ENCODE measurements around the gene TSSK2. TPM values are rescaled to one million over a fixed set of nuclear protein-coding genes. Genes with fewer than 3 reads are reported as not detected.

TSSK2 gene
- total and polyA plus RNA-seq, 4 donors = 0.08 to 0.25 (median 0.08) TPM; not detected in 1

GRCh38 chr22:19178657-19179496 lies 47.8 kb downstream of the TSSK2 start, which contains the start of gene SLC25A1:
TSS of gene SLC25A1 (minus strand) at chr22:19178736. CDS start at chr22:19178673, 63 bp downstream.
- H3K36me3 ChIP-seq (ENCODE audit: control insufficient read depth in 4 of 4, insufficient read depth in 4 of 4, low read length in 4 of 4) = peaks cover 0 to 3% (median 0%) of the 10 kb centered on the region in 4 donors
- DNase-seq (peak; percentile 91 to 94 (median 92)), ATAC-seq (ENCODE audit: insufficient read depth, low FRiP score) (peak; percentile 93)
- H3K4me1 ChIP-seq (ENCODE audit: control insufficient read depth in 5 of 5, insufficient read depth in 5 of 5, low read length in 5 of 5) = peaks cover 0 to 25% (median under 1%) of the 10 kb centered on the region in 5 donors
- peak within 1 kb of the TSS; percentile 3 to 5 for H3K9ac ChIP-seq (ENCODE audit: insufficient read depth in 1 of 2, low read length in 2 of 2)
- peak within 1 kb of the TSS; percentile 82 to 89 for H3K27ac ChIP-seq (ENCODE audit: low read depth in 1 of 2, low read length in 1 of 2)
- H3K27me3 ChIP-seq (ENCODE audit: control insufficient read depth in 3 of 3, insufficient read depth in 3 of 3, low read length in 2 of 3) = no peaks in the 10 kb centered on the region
- H3K4me3 ChIP-seq = peak within 1 kb of the TSS; percentile 63
- 1% methylated on average over 49 to 86 of the region's 86 CpGs for WGBS, 2 donors
- TF ChIP-seq, protein P1, sequence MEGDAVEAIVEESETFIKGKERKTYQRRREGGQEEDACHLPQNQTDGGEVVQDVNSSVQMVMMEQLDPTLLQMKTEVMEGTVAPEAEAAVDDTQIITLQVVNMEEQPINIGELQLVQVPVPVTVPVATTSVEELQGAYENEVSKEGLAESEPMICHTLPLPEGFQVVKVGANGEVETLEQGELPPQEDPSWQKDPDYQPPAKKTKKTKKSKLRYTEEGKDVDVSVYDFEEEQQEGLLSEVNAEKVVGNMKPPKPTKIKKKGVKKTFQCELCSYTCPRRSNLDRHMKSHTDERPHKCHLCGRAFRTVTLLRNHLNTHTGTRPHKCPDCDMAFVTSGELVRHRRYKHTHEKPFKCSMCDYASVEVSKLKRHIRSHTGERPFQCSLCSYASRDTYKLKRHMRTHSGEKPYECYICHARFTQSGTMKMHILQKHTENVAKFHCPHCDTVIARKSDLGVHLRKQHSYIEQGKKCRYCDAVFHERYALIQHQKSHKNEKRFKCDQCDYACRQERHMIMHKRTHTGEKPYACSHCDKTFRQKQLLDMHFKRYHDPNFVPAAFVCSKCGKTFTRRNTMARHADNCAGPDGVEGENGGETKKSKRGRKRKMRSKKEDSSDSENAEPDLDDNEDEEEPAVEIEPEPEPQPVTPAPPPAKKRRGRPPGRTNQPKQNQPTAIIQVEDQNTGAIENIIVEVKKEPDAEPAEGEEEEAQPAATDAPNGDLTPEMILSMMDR (IDR thresholded peaks at IDR 0.05; ENCODE audit: control extremely low read depth, extremely low read depth) = no peak
- no peaks in the 10 kb centered on the region for H3K9me3 ChIP-seq (ENCODE audit: control insufficient read depth in 4 of 4, insufficient read depth in 3 of 4, low read length in 3 of 4)

GRCh38 chr22:19179497-19180048 lies 48.5 kb downstream of the TSSK2 start:
- no peaks in the 10 kb centered on the region for H3K27me3 ChIP-seq (ENCODE audit: control insufficient read depth in 3 of 3, insufficient read depth in 3 of 3, low read length in 2 of 3)
- no peaks in the 10 kb centered on the region for H3K9me3 ChIP-seq (ENCODE audit: control insufficient read depth in 4 of 4, insufficient read depth in 3 of 4, low read length in 3 of 4)
- no peak overlapping the region for H3K4me3 ChIP-seq
- peaks cover 0 to 3% (median 0%) of the 10 kb centered on the region in 4 donors for H3K36me3 ChIP-seq (ENCODE audit: control insufficient read depth in 4 of 4, insufficient read depth in 4 of 4, low read length in 4 of 4)
- H3K4me1 ChIP-seq (ENCODE audit: control insufficient read depth in 5 of 5, insufficient read depth in 5 of 5, low read length in 5 of 5) = peaks cover 0 to 21% (median 0%) of the 10 kb centered on the region in 5 donors
- WGBS, 2 donors = 34 to 36% methylated on average over 15 of the region's 15 CpGs
- DNase-seq (peak; percentile 89 to 91 (median 90)), ATAC-seq (ENCODE audit: insufficient read depth, low FRiP score) (peak; percentile 73)
- peak overlapping the region; percentile 65 to 69 for H3K27ac ChIP-seq (ENCODE audit: low read depth in 1 of 2, low read length in 1 of 2)
- TF ChIP-seq, protein P1 (IDR thresholded peaks at IDR 0.05; ENCODE audit: control extremely low read depth, extremely low read depth) = peak; percentile 63
- H3K9ac ChIP-seq (ENCODE audit: insufficient read depth in 1 of 2, low read length in 2 of 2) = no peak overlapping the region

DNA sequence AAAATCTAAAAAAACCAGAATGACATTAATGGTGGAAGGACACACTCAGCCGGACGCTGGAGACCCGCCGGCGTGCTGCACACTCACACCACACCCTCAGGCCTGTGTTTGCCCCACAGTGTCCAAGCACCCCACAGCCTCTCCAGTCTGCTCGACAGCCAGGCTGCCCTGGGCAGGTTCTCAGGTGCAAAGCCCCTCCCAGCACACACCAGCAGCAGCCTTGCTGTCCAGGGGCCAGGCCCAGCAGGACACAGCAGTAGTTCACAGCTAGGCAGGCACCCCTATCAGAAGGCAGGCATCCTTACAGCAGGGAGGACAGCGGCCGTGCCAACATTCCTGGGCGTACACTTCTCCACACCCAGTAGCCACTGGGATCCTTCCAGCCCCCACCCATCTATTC lies 49.1 kb downstream of the TSSK2 start:
- Histone ChIP-seq H3K9ac (ENCODE audit: insufficient read depth in 1 of 2, low read length in 2 of 2) (no peak overlapping the region), H3K4me3 (no peak overlapping the region), H3K9me3 (ENCODE audit: control insufficient read depth in 4 of 4, insufficient read depth in 3 of 4, low read length in 3 of 4) (no peaks in the 10 kb centered on the region), H3K27me3 (ENCODE audit: control insufficient read depth in 3 of 3, insufficient read depth in 3 of 3, low read length in 2 of 3) (no peaks in the 10 kb centered on the region), H3K36me3 (ENCODE audit: control insufficient read depth in 4 of 4, insufficient read depth in 4 of 4, low read length in 4 of 4) (peaks cover 0 to 3% (median 0%) of the 10 kb centered on the region in 4 donors), H3K27ac (ENCODE audit: low read depth in 1 of 2, low read length in 1 of 2) (no peak overlapping the region), H3K4me1 (ENCODE audit: control insufficient read depth in 5 of 5, insufficient read depth in 5 of 5, low read length in 5 of 5) (peaks cover 0 to 20% (median 0%) of the 10 kb centered on the region in 5 donors)
- WGBS, 2 donors = 93 to 97% methylated on average over 9 of the region's 9 CpGs
- ATAC-seq (ENCODE audit: insufficient read depth, low FRiP score) (no peak), DNase-seq (no peak)
- TF ChIP-seq, protein P1 (IDR thresholded peaks at IDR 0.05; ENCODE audit: control extremely low read depth, extremely low read depth) = no peak

Data from lung (tissue), 12 donors.